ENCODE data around the gene PPP1R2C.

Gene PPP1R2C

DNA sequence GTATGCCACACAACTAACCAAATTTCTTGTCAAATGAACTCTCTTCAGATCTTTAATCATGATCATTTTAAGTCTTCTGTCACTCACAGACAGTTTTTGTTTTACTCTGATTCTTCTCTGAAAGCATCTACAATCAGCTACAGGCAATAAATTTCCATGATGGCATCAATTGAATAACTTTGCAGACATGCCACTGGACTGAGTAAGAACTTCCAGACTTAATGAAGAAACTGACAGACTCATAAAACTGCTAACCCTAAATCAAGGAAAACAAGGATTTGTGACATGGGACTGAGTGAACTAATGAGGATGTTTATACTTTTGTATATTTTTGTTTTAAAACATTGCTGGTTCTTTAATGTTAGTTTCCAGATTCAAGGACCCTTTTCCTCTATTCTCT lies 5.5 kb upstream of the PPP1R2C start:
- no peaks in the 10 kb centered on the region for H3K36me3 ChIP-seq (ENCODE audit: control insufficient read depth, insufficient read depth, low read length, severe bottlenecking)
- no peak overlapping the region for H3K4me3 ChIP-seq (ENCODE audit: low read length)
- no peaks in the 10 kb centered on the region for H3K4me1 ChIP-seq (ENCODE audit: control insufficient read depth, insufficient read depth, low read length)
- no peaks in the 10 kb centered on the region for H3K27me3 ChIP-seq (replicated peaks; ENCODE audit: control insufficient read depth, insufficient read depth, low read length)
- peaks cover under 1% of the 10 kb centered on the region for H3K9me3 ChIP-seq (ENCODE audit: control insufficient read depth, low read length)
- DNase-seq (ENCODE audit: low read depth): no peak
- no peak overlapping the region for H3K9ac ChIP-seq (ENCODE audit: low read length)

DNA sequence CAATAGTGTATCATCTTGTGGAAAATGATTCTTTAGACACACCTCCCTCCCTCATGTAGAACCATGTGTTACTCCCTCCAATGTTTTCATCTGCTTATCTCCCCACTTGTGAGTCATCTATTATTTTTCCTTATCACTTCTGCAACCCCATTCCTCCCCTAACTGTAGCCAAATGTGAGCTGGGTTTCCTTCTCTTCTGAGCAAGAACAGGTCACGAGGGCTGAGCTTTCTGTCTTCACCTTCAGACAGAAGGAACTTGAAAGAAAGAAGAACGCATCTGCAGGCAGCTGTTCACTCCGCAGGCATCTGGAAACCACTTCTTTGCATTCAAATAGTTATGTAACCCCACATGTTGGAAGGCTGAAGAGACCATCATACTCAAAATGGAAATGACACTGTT lies 1.8 kb downstream of the PPP1R2C start:
- H3K4me1 ChIP-seq (ENCODE audit: control insufficient read depth, insufficient read depth, low read length): no peaks in the 10 kb centered on the region
- H3K9me3 ChIP-seq (ENCODE audit: control insufficient read depth, low read length): peaks cover 9% of the 10 kb centered on the region
- DNase-seq (ENCODE audit: low read depth): no peak
- no peaks in the 10 kb centered on the region for H3K36me3 ChIP-seq (ENCODE audit: control insufficient read depth, insufficient read depth, low read length, severe bottlenecking)
- no peak overlapping the region for H3K9ac ChIP-seq (ENCODE audit: low read length)
- peaks cover 9% of the 10 kb centered on the region for H3K27me3 ChIP-seq (replicated peaks; ENCODE audit: control insufficient read depth, insufficient read depth, low read length)
- no peak overlapping the region for H3K4me3 ChIP-seq (ENCODE audit: low read length)

DNA sequence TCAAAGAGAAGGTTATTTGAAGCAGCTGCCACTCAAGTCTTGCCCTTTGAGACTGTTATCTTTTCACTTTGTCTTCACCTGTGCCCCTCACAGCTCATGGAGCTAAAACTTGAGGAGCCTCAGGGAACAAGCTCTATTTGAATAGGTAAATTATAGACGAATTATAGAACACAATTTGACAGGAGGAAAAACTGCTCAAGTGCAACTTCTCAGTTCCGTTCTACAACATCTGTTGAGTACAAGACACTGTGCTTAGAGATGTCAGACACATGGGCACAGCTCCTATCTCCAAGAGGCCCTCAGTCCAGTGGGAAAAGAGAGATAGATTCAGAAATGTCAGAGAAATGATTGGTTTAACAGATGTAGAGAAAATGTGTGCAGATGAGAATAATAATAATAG lies 5.1 kb downstream of the PPP1R2C start:
- Histone ChIP-seq H3K4me3 (ENCODE audit: low read length) (no peak overlapping the region), H3K27me3 (replicated peaks; ENCODE audit: control insufficient read depth, insufficient read depth, low read length) (peaks cover 9% of the 10 kb centered on the region), H3K9me3 (ENCODE audit: control insufficient read depth, low read length) (peaks cover 7% of the 10 kb centered on the region), H3K36me3 (ENCODE audit: control insufficient read depth, insufficient read depth, low read length, severe bottlenecking) (no peaks in the 10 kb centered on the region), H3K4me1 (ENCODE audit: control insufficient read depth, insufficient read depth, low read length) (no peaks in the 10 kb centered on the region), H3K9ac (ENCODE audit: low read length) (no peak overlapping the region)
- DNase-seq (ENCODE audit: low read depth): no peak

DNA sequence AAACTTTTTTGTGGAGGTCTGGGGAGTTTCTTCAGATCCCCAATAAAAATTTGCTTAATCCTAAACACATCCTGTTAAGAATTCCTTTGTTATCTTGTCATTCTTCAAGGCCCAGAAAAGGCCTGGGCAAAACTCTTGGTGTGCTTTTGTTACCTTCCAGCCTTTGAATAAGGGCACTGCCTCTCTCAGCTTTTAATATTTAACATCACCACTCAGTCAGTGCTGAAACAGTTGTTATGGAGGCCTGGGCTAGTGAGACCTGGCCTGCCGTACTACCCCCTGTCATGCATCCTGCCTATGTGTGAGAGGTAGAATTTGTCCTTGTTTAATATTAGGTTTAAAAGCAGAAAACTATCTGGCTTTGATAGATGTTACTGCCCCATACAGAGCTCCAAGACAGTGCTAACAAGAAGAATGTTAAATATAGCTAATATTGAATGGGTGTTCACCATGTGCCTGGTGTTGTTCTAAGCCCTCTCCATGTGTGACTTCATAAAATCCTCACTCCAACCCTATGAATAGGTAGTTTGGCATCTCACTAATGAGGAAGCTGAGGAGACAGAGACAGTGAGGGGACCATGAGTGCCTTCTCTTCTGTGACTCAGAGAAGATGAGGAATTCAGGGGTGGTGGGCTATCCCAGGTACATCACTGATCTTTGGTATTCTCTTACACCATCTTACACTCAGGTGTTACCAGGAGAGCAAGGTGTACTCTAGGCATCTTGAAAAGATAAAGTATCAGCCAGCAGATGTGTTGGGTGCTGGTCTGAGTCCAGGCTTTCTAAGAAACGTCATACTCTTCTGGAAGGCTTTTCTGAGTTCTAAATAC lies 6.2 kb downstream of the PPP1R2C start:
- Histone ChIP-seq H3K36me3 (ENCODE audit: control insufficient read depth, insufficient read depth, low read length, severe bottlenecking) (no peaks in the 10 kb centered on the region), H3K4me3 (ENCODE audit: low read length) (no peak overlapping the region), H3K27me3 (replicated peaks; ENCODE audit: control insufficient read depth, insufficient read depth, low read length) (peaks cover 3% of the 10 kb centered on the region), H3K4me1 (ENCODE audit: control insufficient read depth, insufficient read depth, low read length) (no peaks in the 10 kb centered on the region), H3K9me3 (ENCODE audit: control insufficient read depth, low read length) (peaks cover 3% of the 10 kb centered on the region), H3K9ac (ENCODE audit: low read length) (no peak overlapping the region)
- no peak for DNase-seq (ENCODE audit: low read depth)

DNA sequence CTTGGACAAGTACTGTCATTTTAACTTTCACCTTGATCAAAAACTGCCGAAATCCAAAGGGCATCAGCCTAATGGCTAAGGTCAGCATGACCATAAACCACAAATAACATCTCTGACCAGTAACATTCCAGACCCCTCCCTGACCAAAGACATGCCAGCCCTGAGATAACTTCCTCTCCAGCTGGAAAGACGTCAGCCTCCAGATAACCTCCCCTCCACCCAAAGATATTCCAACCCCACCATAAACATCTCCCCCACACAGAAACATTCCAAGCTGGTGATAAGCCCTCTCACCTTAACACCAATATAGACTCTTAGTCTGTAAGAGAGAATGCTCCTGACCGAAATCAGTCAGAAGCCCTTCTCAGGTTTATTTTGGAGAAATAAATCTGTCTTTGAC lies 7.4 kb downstream of the PPP1R2C start:
- Histone ChIP-seq H3K9me3 (ENCODE audit: control insufficient read depth, low read length) (peaks cover 3% of the 10 kb centered on the region), H3K4me3 (ENCODE audit: low read length) (no peak overlapping the region), H3K9ac (ENCODE audit: low read length) (no peak overlapping the region), H3K36me3 (ENCODE audit: control insufficient read depth, insufficient read depth, low read length, severe bottlenecking) (no peaks in the 10 kb centered on the region), H3K4me1 (ENCODE audit: control insufficient read depth, insufficient read depth, low read length) (no peaks in the 10 kb centered on the region), H3K27me3 (replicated peaks; ENCODE audit: control insufficient read depth, insufficient read depth, low read length) (no peaks in the 10 kb centered on the region)
- no peak for DNase-seq (ENCODE audit: low read depth)

DNA sequence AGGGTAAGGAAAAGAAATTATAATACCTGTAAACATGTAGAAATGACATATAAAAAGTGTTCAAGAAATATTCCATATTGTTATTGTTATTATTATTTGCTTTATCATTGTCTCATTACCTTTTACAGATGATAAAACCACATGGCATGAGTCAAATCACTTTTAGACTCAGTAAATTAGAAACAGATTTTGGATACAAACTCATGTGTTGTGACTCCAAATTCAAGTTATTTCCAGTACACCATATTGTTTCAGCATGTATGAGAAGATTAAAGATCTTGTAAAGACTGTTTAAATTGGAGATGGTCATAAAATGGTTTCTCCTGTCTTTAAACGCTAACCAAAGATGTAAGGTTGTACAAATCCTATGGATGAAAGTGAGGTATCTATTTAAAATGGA lies 18.1 kb downstream of the PPP1R2C start:
- Histone ChIP-seq H3K36me3 (ENCODE audit: control insufficient read depth, insufficient read depth, low read length, severe bottlenecking) (no peaks in the 10 kb centered on the region), H3K27me3 (replicated peaks; ENCODE audit: control insufficient read depth, insufficient read depth, low read length) (peaks cover 3% of the 10 kb centered on the region), H3K9me3 (ENCODE audit: control insufficient read depth, low read length) (no peaks in the 10 kb centered on the region), H3K4me1 (ENCODE audit: control insufficient read depth, insufficient read depth, low read length) (peaks cover 8% of the 10 kb centered on the region), H3K4me3 (ENCODE audit: low read length) (no peak overlapping the region), H3K9ac (ENCODE audit: low read length) (no peak overlapping the region)
- no peak for DNase-seq (ENCODE audit: low read depth)

DNA sequence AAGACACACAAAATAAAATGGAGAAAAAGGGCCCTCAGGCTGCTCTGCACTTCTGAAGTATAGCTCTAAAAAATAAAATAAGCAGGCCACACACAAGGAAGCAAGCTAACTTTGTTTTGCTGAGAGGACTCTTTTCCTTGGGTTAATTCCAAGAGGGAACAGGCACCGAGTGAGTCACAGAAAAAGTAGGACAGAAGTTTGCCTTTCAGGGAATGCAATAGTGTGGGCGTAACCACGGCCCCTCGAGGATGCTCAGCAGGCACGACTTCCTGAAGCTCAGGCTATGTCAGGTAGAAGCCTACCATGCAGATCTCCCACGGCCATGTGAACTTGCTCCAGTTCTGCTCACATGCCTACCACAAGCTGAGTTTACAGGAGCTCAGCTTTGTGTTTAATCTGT lies 22.1 kb downstream of the PPP1R2C start:
- Histone ChIP-seq H3K9me3 (ENCODE audit: control insufficient read depth, low read length) (no peaks in the 10 kb centered on the region), H3K4me3 (ENCODE audit: low read length) (peak overlapping the region; percentile 15), H3K9ac (ENCODE audit: low read length) (peak overlapping the region; percentile 75), H3K27me3 (replicated peaks; ENCODE audit: control insufficient read depth, insufficient read depth, low read length) (no peaks in the 10 kb centered on the region), H3K36me3 (ENCODE audit: control insufficient read depth, insufficient read depth, low read length, severe bottlenecking) (no peaks in the 10 kb centered on the region), H3K4me1 (ENCODE audit: control insufficient read depth, insufficient read depth, low read length) (peaks cover 18% of the 10 kb centered on the region)
- DNase-seq (ENCODE audit: low read depth): peak; percentile 66

DNA sequence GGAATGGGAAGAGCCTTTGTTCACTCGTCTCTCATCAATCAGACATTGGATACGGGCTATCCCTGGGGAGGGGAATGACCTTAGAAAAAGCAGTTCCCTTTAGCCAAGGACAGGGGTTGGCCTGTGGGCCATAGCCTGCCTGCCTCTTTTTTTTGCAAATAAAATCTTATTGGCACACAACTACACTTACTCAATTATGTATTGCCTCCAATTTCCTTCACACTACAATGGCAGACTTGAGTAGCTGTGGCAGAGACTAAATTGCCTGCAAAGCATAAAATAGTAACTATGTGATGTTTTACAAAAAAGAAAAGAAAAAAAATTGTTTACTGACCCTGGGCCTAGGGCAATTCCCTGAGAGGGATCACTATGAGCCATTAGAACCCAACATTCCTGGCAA lies 23.4 kb downstream of the PPP1R2C start:
- Histone ChIP-seq H3K4me1 (ENCODE audit: control insufficient read depth, insufficient read depth, low read length) (peaks cover 18% of the 10 kb centered on the region), H3K4me3 (ENCODE audit: low read length) (peak overlapping the region; percentile 15), H3K27me3 (replicated peaks; ENCODE audit: control insufficient read depth, insufficient read depth, low read length) (no peaks in the 10 kb centered on the region), H3K36me3 (ENCODE audit: control insufficient read depth, insufficient read depth, low read length, severe bottlenecking) (no peaks in the 10 kb centered on the region), H3K9me3 (ENCODE audit: control insufficient read depth, low read length) (no peaks in the 10 kb centered on the region), H3K9ac (ENCODE audit: low read length) (no peak overlapping the region)
- DNase-seq (ENCODE audit: low read depth): no peak

DNA sequence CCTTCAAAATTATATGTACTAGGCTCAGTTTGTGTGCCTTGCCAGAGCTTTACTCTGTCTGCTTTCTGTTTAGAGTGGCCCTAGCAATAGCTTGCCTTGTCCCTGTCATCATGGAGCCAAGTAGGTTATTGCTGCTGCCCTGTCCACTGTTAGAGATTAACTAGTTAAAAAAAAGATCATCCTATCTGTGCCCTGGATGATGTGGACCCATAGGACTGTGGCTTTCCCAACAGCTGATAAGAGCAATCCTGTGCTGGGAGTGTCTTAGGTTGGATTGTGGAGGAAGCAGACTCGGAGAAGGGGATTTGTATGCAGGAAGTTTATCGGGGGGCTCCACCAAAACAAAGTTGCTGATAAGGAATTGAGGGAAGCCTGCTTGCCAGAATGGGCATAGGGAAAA lies 23.8 kb downstream of the PPP1R2C start:
- DNase-seq (ENCODE audit: low read depth): no peak
- no peaks in the 10 kb centered on the region for H3K36me3 ChIP-seq (ENCODE audit: control insufficient read depth, insufficient read depth, low read length, severe bottlenecking)
- no peaks in the 10 kb centered on the region for H3K27me3 ChIP-seq (replicated peaks; ENCODE audit: control insufficient read depth, insufficient read depth, low read length)
- H3K4me3 ChIP-seq (ENCODE audit: low read length): peak overlapping the region; percentile 15
- H3K9ac ChIP-seq (ENCODE audit: low read length): no peak overlapping the region
- H3K4me1 ChIP-seq (ENCODE audit: control insufficient read depth, insufficient read depth, low read length): peaks cover 18% of the 10 kb centered on the region
- no peaks in the 10 kb centered on the region for H3K9me3 ChIP-seq (ENCODE audit: control insufficient read depth, low read length)

DNA sequence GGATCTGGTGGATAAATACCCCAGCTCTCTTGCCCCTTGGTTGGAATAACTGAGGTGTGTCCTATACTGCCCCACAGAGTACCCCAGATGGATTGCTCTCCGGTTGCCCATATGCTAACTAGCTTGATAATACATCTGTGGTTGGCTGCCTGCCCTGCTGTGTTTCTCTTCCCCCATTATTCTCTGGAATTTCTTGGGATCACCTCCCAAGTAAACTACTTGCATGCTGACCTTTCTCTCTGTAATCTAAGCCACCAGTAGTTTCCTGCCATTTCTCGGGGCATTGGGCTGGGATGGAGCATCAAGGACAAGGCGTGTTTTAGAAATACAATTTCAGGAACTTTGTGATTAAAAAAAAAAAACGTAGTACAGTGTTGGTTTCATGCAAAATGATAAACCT lies 25.2 kb downstream of the PPP1R2C start:
- Histone ChIP-seq H3K4me1 (ENCODE audit: control insufficient read depth, insufficient read depth, low read length) (peaks cover 28% of the 10 kb centered on the region), H3K9me3 (ENCODE audit: control insufficient read depth, low read length) (no peaks in the 10 kb centered on the region), H3K4me3 (ENCODE audit: low read length) (no peak overlapping the region), H3K9ac (ENCODE audit: low read length) (no peak overlapping the region), H3K36me3 (ENCODE audit: control insufficient read depth, insufficient read depth, low read length, severe bottlenecking) (no peaks in the 10 kb centered on the region), H3K27me3 (replicated peaks; ENCODE audit: control insufficient read depth, insufficient read depth, low read length) (no peaks in the 10 kb centered on the region)
- DNase-seq (ENCODE audit: low read depth): no peak

DNA sequence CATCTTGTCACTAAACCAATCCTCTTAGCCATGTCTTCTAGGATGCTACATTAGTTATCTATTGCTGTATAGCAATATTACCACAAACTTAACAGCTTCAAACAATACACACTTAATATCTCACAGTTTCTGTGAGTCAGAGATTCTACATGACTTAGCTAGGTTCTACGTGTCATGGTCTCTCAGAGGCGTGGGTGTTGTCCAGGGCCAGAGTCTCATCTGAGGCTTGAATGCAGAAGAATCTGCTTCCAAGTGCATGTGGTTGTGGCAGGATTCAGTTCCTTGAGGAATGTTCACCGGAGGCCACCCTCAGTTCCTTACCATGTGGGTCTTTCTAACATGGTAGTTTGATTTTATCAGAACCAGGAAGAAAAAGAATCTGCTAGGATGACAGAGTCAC lies 26.4 kb downstream of the PPP1R2C start:
- Histone ChIP-seq H3K4me1 (ENCODE audit: control insufficient read depth, insufficient read depth, low read length) (peaks cover 31% of the 10 kb centered on the region), H3K9me3 (ENCODE audit: control insufficient read depth, low read length) (no peaks in the 10 kb centered on the region), H3K36me3 (ENCODE audit: control insufficient read depth, insufficient read depth, low read length, severe bottlenecking) (no peaks in the 10 kb centered on the region)

More for the DNA sequence above, 26.4 kb downstream of the PPP1R2C start:
- Histone ChIP-seq H3K4me3 (ENCODE audit: low read length) (no peak overlapping the region), H3K9ac (ENCODE audit: low read length) (no peak overlapping the region), H3K27me3 (replicated peaks; ENCODE audit: control insufficient read depth, insufficient read depth, low read length) (no peaks in the 10 kb centered on the region)
- DNase-seq (ENCODE audit: low read depth): no peak

Measured in adipocyte (in vitro differentiated cells).